ES-I3 (cell line): ENCODE measurements around the gene TMC3.

Experiments
- H3K36me3 ChIP-seq: 2 replicates; pipeline ENCODE4 v1.6.1; 2013; ENCODE audit warnings: mild to moderate bottlenecking, low read length, control low read depth, moderate library complexity; ENCODE audit not compliant: insufficient read depth
- H3K4me1 ChIP-seq: 2 replicates; pipeline ENCODE4 v1.6.1; 2013; ENCODE audit warnings: mild to moderate bottlenecking, control low read depth, low read length; ENCODE audit not compliant: insufficient read depth
- H3K9ac ChIP-seq: 2 replicates; pipeline ENCODE4 v1.6.1; 2013; ENCODE audit warnings: low read depth, mild to moderate bottlenecking, low read length, moderate library complexity
- H3K9me3 ChIP-seq: 2 replicates; pipeline ENCODE4 v1.6.1; 2013; ENCODE audit warnings: mild to moderate bottlenecking, low read length, moderate library complexity; ENCODE audit not compliant: control insufficient read depth, insufficient read depth

Gene TMC3

GRCh38 chr15:81297603-81298575 lies 76.1 kb downstream of the TMC3 start:
- Histone ChIP-seq H3K9ac (no peak overlapping the region), H3K4me1 (no peaks in the 10 kb centered on the region), H3K36me3 (no peaks in the 10 kb centered on the region), H3K9me3 (no peaks in the 10 kb centered on the region)

GRCh38 chr15:81297147-81297572 lies 76.9 kb downstream of the TMC3 start:
- Histone ChIP-seq H3K36me3 (no peaks in the 10 kb centered on the region), H3K9me3 (no peaks in the 10 kb centered on the region), H3K4me1 (no peaks in the 10 kb centered on the region), H3K9ac (no peak overlapping the region)

GRCh38 chr15:81296673-81297072 lies 77.3 kb downstream of the TMC3 start:
- H3K36me3 ChIP-seq: no peaks in the 10 kb centered on the region
- no peaks in the 10 kb centered on the region for H3K4me1 ChIP-seq
- H3K9me3 ChIP-seq: no peaks in the 10 kb centered on the region
- H3K9ac ChIP-seq: no peak overlapping the region

GRCh38 chr15:81296186-81296585 lies 77.8 kb downstream of the TMC3 start:
- Histone ChIP-seq H3K4me1 (no peaks in the 10 kb centered on the region), H3K9ac (no peak overlapping the region), H3K36me3 (no peaks in the 10 kb centered on the region), H3K9me3 (no peaks in the 10 kb centered on the region)

GRCh38 chr15:81295486-81296121 lies 78.4 kb downstream of the TMC3 start:
- no peaks in the 10 kb centered on the region for H3K4me1 ChIP-seq
- no peak overlapping the region for H3K9ac ChIP-seq
- H3K9me3 ChIP-seq: no peaks in the 10 kb centered on the region
- no peaks in the 10 kb centered on the region for H3K36me3 ChIP-seq

GRCh38 chr15:81294516-81294880 lies 79.5 kb downstream of the TMC3 start:
- Histone ChIP-seq H3K36me3 (no peaks in the 10 kb centered on the region), H3K9ac (no peak overlapping the region), H3K4me1 (no peaks in the 10 kb centered on the region), H3K9me3 (no peaks in the 10 kb centered on the region)

GRCh38 chr15:81293728-81294515 lies 80.1 kb downstream of the TMC3 start:
- H3K4me1 ChIP-seq: no peaks in the 10 kb centered on the region
- H3K36me3 ChIP-seq: no peaks in the 10 kb centered on the region
- no peaks in the 10 kb centered on the region for H3K9me3 ChIP-seq
- H3K9ac ChIP-seq: no peak overlapping the region

- H3K9me3 ChIP-seq: no peaks in the 10 kb centered on the region
- no peaks in the 10 kb centered on the region for H3K36me3 ChIP-seq
- H3K4me1 ChIP-seq: no peaks in the 10 kb centered on the region
- H3K9ac ChIP-seq: no peak overlapping the region
Measured at GRCh38 chr15:81292523-81293001, 81.5 kb downstream of the TMC3 start.

GRCh38 chr15:81291916-81292522 lies 82.0 kb downstream of the TMC3 start:
- H3K9me3 ChIP-seq: no peaks in the 10 kb centered on the region
- no peaks in the 10 kb centered on the region for H3K4me1 ChIP-seq
- no peaks in the 10 kb centered on the region for H3K36me3 ChIP-seq
- H3K9ac ChIP-seq: no peak overlapping the region

- no peaks in the 10 kb centered on the region for H3K4me1 ChIP-seq
- no peaks in the 10 kb centered on the region for H3K36me3 ChIP-seq
- H3K9me3 ChIP-seq: no peaks in the 10 kb centered on the region
- H3K9ac ChIP-seq: no peak overlapping the region
Measured at GRCh38 chr15:81289910-81290309, 84.1 kb downstream of the TMC3 start.

- Histone ChIP-seq H3K9ac (no peak overlapping the region), H3K36me3 (no peaks in the 10 kb centered on the region), H3K9me3 (no peaks in the 10 kb centered on the region), H3K4me1 (no peaks in the 10 kb centered on the region)
Measured at GRCh38 chr15:81288616-81289015, 85.4 kb downstream of the TMC3 start.

GRCh38 chr15:81288040-81288439 lies 86.0 kb downstream of the TMC3 start:
- Histone ChIP-seq H3K36me3 (no peaks in the 10 kb centered on the region), H3K4me1 (no peaks in the 10 kb centered on the region), H3K9me3 (no peaks in the 10 kb centered on the region), H3K9ac (no peak overlapping the region)

- no peaks in the 10 kb centered on the region for H3K9me3 ChIP-seq
- H3K4me1 ChIP-seq: no peaks in the 10 kb centered on the region
- no peaks in the 10 kb centered on the region for H3K36me3 ChIP-seq
- H3K9ac ChIP-seq: no peak overlapping the region
Measured at GRCh38 chr15:81286621-81287121, 87.3 kb downstream of the TMC3 start.

GRCh38 chr15:81285461-81285860 lies 88.6 kb downstream of the TMC3 start:
- Histone ChIP-seq H3K9ac (no peak overlapping the region), H3K4me1 (no peaks in the 10 kb centered on the region), H3K9me3 (no peaks in the 10 kb centered on the region), H3K36me3 (no peaks in the 10 kb centered on the region)
